GM19455 (cell line): ENCODE results near the gene MUC22.

ENCODE experiments used
- ATAC-seq: cut with Tn5 transposase; IDR thresholded peaks from one replicate; pipeline ENCODE4 v1.9.1; 2021; ENCODE audit not compliant: unreplicated experiment

Gene MUC22

GRCh38 chr6:31075528-31075927 is 65.3 kb downstream of the MUC22 start:
- no peak for ATAC-seq

GRCh38 chr6:31076611-31077010 is 66.3 kb downstream of the MUC22 start:
- no peak for ATAC-seq

GRCh38 chr6:31079656-31080261 is 69.5 kb downstream of the MUC22 start:
- ATAC-seq = no peak

- ATAC-seq = no peak
These were observed 71.6 kb downstream of the MUC22 start for GRCh38 chr6:31081872-31082271.

- no peak for ATAC-seq
These were observed 73.6 kb downstream of the MUC22 start for GRCh38 chr6:31083742-31084354.
